H1 (cell line): ENCODE measurements around the gene CLN6. TPM values are rescaled to one million over a fixed set of nuclear protein-coding genes. Genes with fewer than 3 reads are reported as not detected.
A peak's percentile ranks its signal among the peaks of the same experiment; 100 is the strongest.

ENCODE experiments used
- CTCF ChIA-PET: fragments of 300-600 bp; sonication (Branson Sonifier 250); formaldehyde crosslinking; loops from one replicate; lab custom pipeline; 2021; ENCODE audit not compliant: partially characterized antibody; lab: Charles Lee
- POLR2A ChIA-PET: fragments of 300-600 bp; sonication (Branson Sonifier 250); formaldehyde crosslinking; loops from one replicate; lab custom pipeline; 2021; ENCODE audit warnings: inconsistent platforms; ENCODE audit not compliant: partially characterized antibody; lab: Charles Lee
- DNase-seq, 2 experiments: peaks; one replicate each; pipeline versions ENCODE4 v3.0.0 to v3.0.0-alpha.2; 2010 to 2022; ENCODE audit warnings: low spot score in 2 of 2, low read depth in 1 of 2, mixed read lengths in 1 of 2
- FAIRE-seq: peaks from 2 replicates; lab custom pipeline; 2011; peaks lifted over from hg19 to GRCh38; lab: Jason Lieb, UNC
- H2AFZ ChIP-seq: 2 replicates; pipeline ENCODE4 v1.8.1; 2012; ENCODE audit warnings: low read length, inconsistent platforms
- H2AK5ac ChIP-seq: 2 replicates; pipeline ENCODE4 v1.6.1; 2013; ENCODE audit warnings: low read depth, low read length
- H2BK120ac ChIP-seq: replicated peaks from 2 replicates; pipeline ENCODE3; 2013; ENCODE audit warnings: low read depth, low read length, inconsistent platforms
- H2BK12ac ChIP-seq: 2 replicates; pipeline ENCODE4 v1.6.1; 2013; ENCODE audit warnings: low read depth, low read length
- H2BK15ac ChIP-seq: 2 replicates; pipeline ENCODE4 v1.6.1; 2013; ENCODE audit warnings: low read length
- H2BK20ac ChIP-seq: 2 replicates; pipeline ENCODE4 v1.6.1; 2013; ENCODE audit warnings: low read length
- H2BK5ac ChIP-seq: 2 replicates; pipeline ENCODE4 v1.6.1; 2013; ENCODE audit warnings: low read depth, low read length
- H3K14ac ChIP-seq: 2 replicates; pipeline ENCODE4 v1.6.1; 2013; ENCODE audit warnings: inconsistent platforms; ENCODE audit not compliant: insufficient read length
- H3K18ac ChIP-seq: 2 replicates; pipeline ENCODE4 v1.6.1; 2013; ENCODE audit warnings: low read length; ENCODE audit errors: extremely low read depth
- H3K23ac ChIP-seq: 2 replicates; pipeline ENCODE4 v1.6.1; 2013; ENCODE audit warnings: inconsistent platforms; ENCODE audit not compliant: insufficient read length
- H3K23me2 ChIP-seq: 2 replicates; pipeline ENCODE4 v1.6.1; 2013; ENCODE audit warnings: low read depth, low read length
- H3K27ac ChIP-seq: 2 replicates; pipeline ENCODE4 v1.6.1; 2011; ENCODE audit warnings: low read depth, low read length, inconsistent platforms
- H3K27me3 ChIP-seq, 4 experiments: replicated peaks in 1 of 4; 1 replicate in 1 of 4; 2 replicates in 3 of 4; pipeline versions ENCODE4 v1.6.1 to v1.8.1; 2011 to 2013; ENCODE audit warnings: low read length in 3 of 4, mild to moderate bottlenecking in 3 of 4, inconsistent platforms in 2 of 4, mixed read lengths in 2 of 4, moderate library complexity in 1 of 4; ENCODE audit not compliant: control insufficient read depth in 3 of 4, insufficient read depth in 3 of 4; ENCODE audit errors: extremely low read depth in 1 of 4
- H3K36me3 ChIP-seq, 4 experiments: 2 replicates each; pipeline versions ENCODE4 v1.6.1 to v1.8.1; 2011 to 2013; ENCODE audit warnings: mild to moderate bottlenecking in 4 of 4, low read length in 3 of 4, moderate library complexity in 2 of 4, control low read depth in 1 of 4, inconsistent platforms in 1 of 4; ENCODE audit not compliant: insufficient read depth in 4 of 4, control insufficient read depth in 2 of 4
- H3K4ac ChIP-seq: replicated peaks from 2 replicates; pipeline ENCODE3; 2013; ENCODE audit warnings: low read length, low read depth, mixed read lengths, inconsistent platforms; ENCODE audit not compliant: insufficient read length
- H3K4me1 ChIP-seq, 4 experiments: replicated peaks in 1 of 4; 1 replicate in 1 of 4; 2 replicates in 3 of 4; pipeline versions ENCODE4 v1.6.1 to v1.8.1; 2011 to 2013; ENCODE audit warnings: low read length in 3 of 4, inconsistent platforms in 2 of 4, mixed read lengths in 1 of 4; ENCODE audit not compliant: insufficient read depth in 4 of 4, control insufficient read depth in 3 of 4
- H3K4me2 ChIP-seq, 2 experiments: 2 replicates each; pipeline versions ENCODE4 v1.6.1 to v1.8.1; 2011 to 2013; ENCODE audit warnings: low read depth in 2 of 2, low read length in 2 of 2, control low read depth in 1 of 2, inconsistent platforms in 1 of 2, mild to moderate bottlenecking in 1 of 2; ENCODE audit not compliant: insufficient read depth in 1 of 2
- H3K4me3 ChIP-seq, 4 experiments: fragments of 200-600, 300-600 bp in 1 of 4; sonication (generic), shearing (Covaris generic), sonication (Bioruptor Twin) in 1 of 4; 2 replicates each; pipeline versions ENCODE4 v1.5.1 to v1.8.1; 2011 to 2016; ENCODE audit warnings: low read length in 4 of 4, low read depth in 3 of 4, control low read depth in 2 of 4, inconsistent platforms in 2 of 4, mild to moderate bottlenecking in 2 of 4, mixed read lengths in 1 of 4, moderate library complexity in 1 of 4; ENCODE audit not compliant: insufficient read depth in 2 of 4; ENCODE audit errors: extremely low read depth in 1 of 4
- H3K56ac ChIP-seq: replicated peaks from 2 replicates; pipeline ENCODE3; 2013; ENCODE audit warnings: low read depth, mild to moderate bottlenecking, mixed read lengths, low read length, inconsistent platforms; ENCODE audit not compliant: insufficient read length
- H3K79me1 ChIP-seq: 2 replicates; pipeline ENCODE4 v1.6.1; 2013; ENCODE audit warnings: low read depth, low read length, control low read depth
- H3K79me2 ChIP-seq, 2 experiments: 2 replicates each; pipeline versions ENCODE4 v1.6.1 to v1.8.1; 2012 to 2013; ENCODE audit warnings: low read length in 2 of 2, mild to moderate bottlenecking in 2 of 2, inconsistent platforms in 1 of 2; ENCODE audit not compliant: insufficient read depth in 2 of 2, control insufficient read depth in 1 of 2
- H3K9ac ChIP-seq, 4 experiments: replicated peaks in 1 of 4; 1 replicate in 1 of 4; 2 replicates in 3 of 4; pipeline versions ENCODE4 v1.6.1 to v1.8.1; 2011 to 2013; ENCODE audit warnings: low read depth in 3 of 4, low read length in 3 of 4, control low read depth in 2 of 4, mild to moderate bottlenecking in 2 of 4, moderate library complexity in 2 of 4, inconsistent platforms in 1 of 4; ENCODE audit errors: extremely low read depth in 1 of 4
- H3K9me3 ChIP-seq, 2 experiments: 2 replicates each; pipeline versions ENCODE4 v1.6.1 to v1.8.1; 2012 to 2013; ENCODE audit warnings: mild to moderate bottlenecking in 2 of 2, moderate library complexity in 2 of 2, control low read depth in 1 of 2, inconsistent platforms in 1 of 2, low read depth in 1 of 2, low read length in 1 of 2, mixed read lengths in 1 of 2; ENCODE audit not compliant: insufficient read depth in 2 of 2
- H4K20me1 ChIP-seq, 2 experiments: replicated peaks in 1 of 2; 2 replicates each; pipeline versions ENCODE3 to v1.8.1; 2011 to 2013; ENCODE audit warnings: inconsistent platforms in 2 of 2, low read length in 2 of 2, mild to moderate bottlenecking in 1 of 2; ENCODE audit not compliant: insufficient read depth in 2 of 2, control insufficient read depth in 1 of 2
- H4K5ac ChIP-seq: 2 replicates; pipeline ENCODE4 v1.6.1; 2013; ENCODE audit warnings: low read length, low read depth, mixed read lengths, inconsistent platforms; ENCODE audit not compliant: insufficient read length
- H4K8ac ChIP-seq: 2 replicates; pipeline ENCODE4 v1.8.0; 2013; ENCODE audit warnings: mild to moderate bottlenecking, moderate library complexity, low read length, inconsistent platforms; ENCODE audit not compliant: insufficient read depth; ENCODE audit errors: extremely low read depth
- H4K91ac ChIP-seq: replicated peaks from 2 replicates; pipeline ENCODE3; 2013; ENCODE audit warnings: low read length, mixed read lengths, inconsistent platforms; ENCODE audit not compliant: insufficient read length
- CREB1 ChIP-seq: IDR thresholded peaks from 2 replicates; pipeline ENCODE4 v1.6.1; 2012; ENCODE audit warnings: inconsistent platforms
- E2F6 ChIP-seq: IDR thresholded peaks from 2 replicates; pipeline ENCODE4 v1.6.1; 2012; ENCODE audit warnings: inconsistent platforms
- EP300 ChIP-seq, 2 experiments: IDR thresholded peaks; 1 replicate in 1 of 2; 2 replicates in 1 of 2; pipeline ENCODE4 v1.6.1; 2011 to 2012; ENCODE audit warnings: low read depth in 2 of 2, low read length in 2 of 2, mild to moderate bottlenecking in 2 of 2, borderline replicate concordance in 1 of 2, inconsistent platforms in 1 of 2, moderate library complexity in 1 of 2
- GABPA ChIP-seq: IDR thresholded peaks from 2 replicates; pipeline ENCODE4 v1.6.1; 2011; ENCODE audit warnings: mild to moderate bottlenecking, low read length, moderate library complexity, borderline replicate concordance; ENCODE audit not compliant: insufficient read depth
- NRF1 ChIP-seq: IDR thresholded peaks from 2 replicates; pipeline ENCODE4 v1.6.1; 2011; ENCODE audit warnings: mild to moderate bottlenecking, low read depth, low read length, improper control_type of control experiment
- RBBP5 ChIP-seq: IDR thresholded peaks from 2 replicates; pipeline ENCODE4 v1.7.1; 2012; ENCODE audit warnings: low read depth, mild to moderate bottlenecking, inconsistent platforms, low read length, moderate library complexity, borderline replicate concordance
- RNF2 ChIP-seq: fragments of 200-900, 300-1000 bp; sonication (generic); IDR thresholded peaks from 2 replicates; pipeline ENCODE4 v1.7.1; 2016; ENCODE audit warnings: borderline replicate concordance, low read depth, mild to moderate bottlenecking, antibody characterized with exemption, low read length; ENCODE audit not compliant: poor library complexity, severe bottlenecking; ENCODE audit errors: missing control alignments
- USF2 ChIP-seq: IDR thresholded peaks from 2 replicates; pipeline ENCODE4 v1.6.1; 2011; ENCODE audit warnings: low read length, improper control_type of control experiment
- WGBS, 2 experiments: shearing (Covaris generic) in 1 of 2; methylation state at CpG; one replicate each; pipeline versions ENCODE4 v1.1.6 to v1.1.7; 2013 to 2015; ENCODE audit warnings: low lambda C conversion rate in 2 of 2, mixed read lengths in 2 of 2, inconsistent platforms in 1 of 2, low coverage in 1 of 2, missing lambda C conversion rate in 1 of 2; ENCODE audit not compliant: insufficient replicate concordance in 2 of 2, insufficient coverage in 1 of 2, insufficient read length in 1 of 2; ENCODE audit errors: extremely low coverage in 1 of 2, missing lambda C conversion rate in 1 of 2; 5-methylcytosine and 5-hydroxymethylcytosine counted together
- polyA plus RNA-seq, 7 experiments: library from polyadenylated mRNA; depleted of rRNA in 3 of 7; stranded (reverse) in 5 of 7; unstranded in 2 of 7; fragments of >200 nt in 5 of 7; fragments of 200-250 nt in 2 of 7; gene quantifications; 1 replicate in 5 of 7; 2 replicates in 1 of 7; 4 replicates in 1 of 7; pipeline versions ENCODE4 v1.2.1 to v1.2.3, GENCODE V29; 2011 to 2013; ENCODE audit warnings: missing spikeins in 2 of 7, mixed read lengths in 2 of 7
- total RNA-seq: library from RNA; stranded (reverse); fragmentation: NEBNext Ultra II Directional; extraction: Animal tissue kit (Norgen Biotek cat#: 25700); gene quantifications from 2 replicates; pipeline ENCODE4 v1.2.1, GENCODE V29; 2021

The CLN6 gene
- total and polyA plus RNA-seq, 2 of the 8 experiments (the other 6 are each of a cell fraction or from before 2014, with no cell fraction given) = 60.0 to 137 TPM

- peak in 1 of 2 experiments; percentile 38 for DNase-seq
- Histone ChIP-seq H2BK12ac (no peak overlapping the region), H4K91ac (no peak overlapping the region), H2BK20ac (no peak overlapping the region), H3K56ac (no peak overlapping the region), H3K4me2 (no peak overlapping the region; a peak in 1 of 4 replicates), H4K20me1 (peaks cover 4% of the 10 kb centered on the region in 2 experiments), H2AK5ac (no peak overlapping the region), H3K4ac (no peak overlapping the region), H3K23me2 (peaks cover 13% of the 10 kb centered on the region), H3K27me3 (peaks cover 0 to 2% (median 0%) of the 10 kb centered on the region in 4 experiments; a peak in 1 of 7 replicates), H3K27ac (no peak overlapping the region), H4K5ac (no peak overlapping the region), H3K9ac (no peak overlapping the region), H3K18ac (no peak overlapping the region), H3K79me2 (peaks cover 15 to 28% of the 10 kb centered on the region in 2 experiments), H3K36me3 (no peaks in the 10 kb centered on the region), H2BK15ac (no peak overlapping the region), H3K4me1 (peaks cover 7 to 17% (median 11%) of the 10 kb centered on the region in 4 experiments), H3K9me3 (no peaks in the 10 kb centered on the region), H3K23ac (no peak overlapping the region), H4K8ac (no peak overlapping the region), H2BK120ac (no peak overlapping the region), H3K79me1 (peaks cover 16% of the 10 kb centered on the region), H2BK5ac (no peak overlapping the region), H3K4me3 (no peak overlapping the region), H3K14ac (no peak overlapping the region), H2AFZ (no peak overlapping the region)
- POLR2A ChIA-PET = interaction anchor here (1.4 to 4.6 kb wide), 3 partner anchors 14 to 47 kb away, joined by 3 to 38 read pairs (median 29); partner anchors contain the start of gene FEM1B
- CTCF ChIA-PET = interaction anchor here (3.7 to 6.3 kb wide), 3 partner anchors 22 to 84 kb away, joined by 13 to 26 read pairs (median 20); no protein-coding TSS in a partner anchor
- WGBS, 2 experiments = 85% methylated on average over 9 of the region's 9 CpGs; no CpG with 5 or more reads in 1 of the 2 experiments
- no peak for FAIRE-seq
- TF ChIP-seq E2F6 (no peak), CREB1 (no peak), RNF2 (no peak), RBBP5 (no peak), GABPA (no peak), USF2 (no peak), EP300 (IDR thresholded peaks at IDR 0.05; ENCODE audit: borderline replicate concordance in 1 of 2, low read depth in 2 of 2, low read length in 2 of 2) (no peak), NRF1 (no peak)
Observed at GRCh38 chr15:68231102-68231818, 1.7 kb upstream of the CLN6 start.
